ENCODE data around the gene TNNI2.
"Not testable (repeated sequence)": the region's sequence is repeated elsewhere in the genome, so short reads cannot be mapped to it uniquely, and the experiment has no call there.

Gene TNNI2

DNA sequence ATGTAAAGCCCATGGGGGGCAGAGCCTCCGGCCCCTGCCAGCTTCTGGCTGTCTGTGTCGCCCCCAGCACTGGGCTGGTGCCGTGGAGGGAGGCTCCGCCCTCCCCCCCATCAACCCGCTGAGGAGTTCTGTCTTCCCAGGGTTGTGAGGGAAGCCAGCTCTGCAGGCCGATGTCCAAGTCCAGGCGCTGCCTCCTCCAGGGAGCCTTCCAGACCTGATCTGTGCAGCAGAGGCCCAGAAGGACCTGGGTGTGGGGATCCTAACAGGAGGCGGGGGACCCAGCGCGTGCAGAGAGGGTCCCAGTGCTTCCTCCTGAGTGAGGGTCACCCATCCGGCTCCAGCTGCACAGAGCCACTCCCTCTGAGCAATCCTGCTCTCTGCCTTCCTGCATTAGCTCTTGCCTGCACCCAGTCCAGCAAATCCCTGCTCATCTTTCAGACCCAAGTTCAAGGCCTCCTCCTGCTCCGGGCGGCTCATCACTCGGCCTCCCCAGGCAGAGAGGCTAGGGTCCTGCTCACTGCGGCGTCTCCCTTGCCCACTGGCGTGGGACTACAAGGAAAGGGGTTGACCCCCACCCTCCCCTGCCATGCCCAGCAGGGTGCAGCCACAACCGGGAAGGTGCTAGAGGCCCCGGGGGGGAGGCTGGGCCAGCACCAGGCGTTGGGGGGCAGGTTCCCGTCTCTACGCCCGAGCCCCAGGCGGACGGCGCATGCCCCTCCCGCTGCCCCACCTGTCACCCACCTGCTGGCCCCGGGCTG, 36.5 kb downstream of the TNNI2 start:
- no peak for DNase-seq (ENCODE audit: low read depth)

DNA sequence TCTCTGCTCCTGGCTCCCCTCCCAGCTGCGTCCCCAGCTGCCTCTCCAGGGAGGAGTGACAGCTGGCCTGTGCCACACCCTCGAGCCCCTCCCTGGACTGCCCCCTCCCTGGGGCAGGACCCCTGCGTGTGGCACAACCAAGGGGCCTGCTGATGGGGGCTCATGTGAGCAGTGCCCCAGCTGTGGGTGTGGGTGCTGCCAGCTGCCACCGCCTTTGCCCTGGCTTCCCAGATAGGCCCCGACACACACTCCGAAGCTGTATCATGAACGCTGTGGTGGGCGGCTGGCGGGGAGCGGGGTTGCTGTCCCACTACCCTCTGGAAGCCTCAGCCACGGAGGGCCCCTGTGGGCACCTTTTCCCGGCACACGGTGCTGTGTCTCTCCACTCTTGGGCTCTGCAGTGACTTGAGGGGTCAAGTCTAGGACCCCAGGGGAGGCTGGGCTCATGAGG, 37.1 kb downstream of the TNNI2 start:
- DNase-seq (ENCODE audit: low read depth): not testable (repeated sequence)

GRCh38 chr11:1876361-1877063, 37.7 kb downstream of the TNNI2 start:
- DNase-seq (ENCODE audit: low read depth): no peak

GRCh38 chr11:1877211-1878136, 38.7 kb downstream of the TNNI2 start:
- DNase-seq (ENCODE audit: low read depth): no peak

- DNase-seq (ENCODE audit: low read depth): no peak
Observed at GRCh38 chr11:1878137-1879031, 39.6 kb downstream of the TNNI2 start.

GRCh38 chr11:1879342-1879940, 40.7 kb downstream of the TNNI2 start:
- no peak for DNase-seq (ENCODE audit: low read depth)

GRCh38 chr11:1879941-1880720, 41.4 kb downstream of the TNNI2 start:
- no peak for DNase-seq (ENCODE audit: low read depth)

DNA sequence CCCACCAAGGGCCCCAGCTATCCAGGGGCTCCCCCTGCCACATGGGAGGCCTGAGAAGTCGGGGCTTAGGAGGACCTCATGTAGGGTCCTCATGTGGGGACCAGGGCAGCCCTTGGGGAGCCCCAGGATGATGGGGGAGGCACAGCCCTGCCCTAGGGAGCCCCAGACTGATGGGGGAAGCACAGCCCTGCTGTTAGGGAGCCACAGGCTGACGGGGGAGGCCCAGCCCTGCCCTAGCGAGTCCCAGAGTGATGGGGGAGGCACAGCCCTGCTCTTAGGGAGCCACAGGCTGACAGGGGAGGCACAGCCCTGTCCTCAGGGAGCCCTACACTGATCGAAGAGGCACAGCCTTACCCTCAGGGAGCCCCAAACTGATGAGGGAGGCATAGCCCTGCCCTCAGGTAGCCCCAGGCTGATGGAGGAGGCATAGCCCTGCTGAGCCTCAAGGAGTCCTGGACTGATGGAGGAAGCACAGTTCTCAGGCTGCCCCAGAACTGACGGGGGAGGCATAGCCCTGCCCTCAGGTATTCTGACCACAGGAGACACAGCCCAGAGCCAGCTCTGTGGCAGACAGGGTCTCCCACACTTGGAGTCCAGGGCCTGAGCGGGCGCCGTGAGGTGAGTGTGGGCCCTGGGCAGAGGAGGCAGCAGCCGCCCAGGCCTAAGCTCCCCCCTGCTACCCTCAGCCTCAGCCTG, 42.1 kb downstream of the TNNI2 start:
- DNase-seq (ENCODE audit: low read depth): no peak

DNA sequence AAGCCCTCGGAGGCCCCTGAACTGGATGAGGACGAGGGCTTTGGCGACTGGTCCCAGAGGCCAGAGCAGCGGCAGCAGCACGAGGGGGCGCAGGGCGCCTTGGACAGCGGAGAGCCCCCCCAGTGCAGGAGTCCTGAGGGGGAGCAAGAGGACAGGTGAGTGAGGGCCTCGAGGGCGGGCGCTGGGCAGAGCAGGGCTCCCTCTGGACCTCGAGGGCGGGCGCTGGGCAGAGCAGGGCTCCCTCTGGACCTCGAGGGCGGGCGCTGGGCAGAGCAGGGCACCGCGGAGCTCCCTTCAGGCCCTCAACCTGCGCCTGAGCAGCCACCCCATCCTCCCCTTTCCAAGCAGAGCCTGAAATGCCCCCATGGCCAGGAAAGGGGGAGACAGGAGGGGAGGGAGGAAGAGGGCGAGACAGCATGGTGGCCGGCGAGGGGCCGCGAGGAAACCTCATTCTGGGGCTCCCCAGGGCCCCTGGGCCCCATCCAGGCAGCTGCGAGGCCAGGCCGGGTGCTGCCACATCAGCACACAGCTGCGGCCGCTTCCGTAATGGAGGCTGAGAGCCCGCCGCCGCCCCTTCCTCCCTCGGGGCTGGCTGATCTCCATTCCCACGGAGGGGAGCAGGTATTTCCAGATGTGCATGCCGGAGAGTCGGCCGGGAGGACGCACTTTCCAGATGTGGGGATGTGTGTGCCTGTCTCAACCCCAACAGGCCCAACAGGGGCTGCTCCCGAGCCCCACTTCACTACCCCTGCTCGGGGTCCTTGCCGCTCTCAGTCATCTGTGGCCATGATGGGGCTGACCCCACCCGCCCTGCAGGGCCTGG, 42.9 kb downstream of the TNNI2 start:
- DNase-seq (ENCODE audit: low read depth): no peak

- peak; percentile 72 for DNase-seq (ENCODE audit: low read depth)
Observed at GRCh38 chr11:1882265-1883238, 43.8 kb downstream of the TNNI2 start.

GRCh38 chr11:1883346-1884302, 44.8 kb downstream of the TNNI2 start:
- DNase-seq (ENCODE audit: low read depth): no peak

DNA sequence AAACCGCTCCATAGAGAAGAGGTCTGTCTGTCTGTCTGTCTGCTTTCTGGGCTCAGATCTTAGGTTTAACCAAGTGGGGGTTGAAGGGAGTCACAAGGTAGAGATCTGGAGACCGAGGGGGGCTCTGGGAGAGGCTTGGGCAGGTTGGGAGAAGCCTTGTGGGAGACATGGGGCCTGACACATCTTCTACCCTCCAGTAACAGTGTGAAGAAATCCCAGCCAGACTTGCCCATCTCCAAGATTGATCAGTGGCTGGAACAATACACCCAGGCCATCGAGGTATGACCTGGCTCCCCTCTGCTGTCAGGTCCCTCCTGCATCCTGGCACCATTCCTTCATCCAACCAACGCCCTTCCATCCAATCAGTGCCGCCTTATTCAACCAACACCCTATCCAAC, 45.5 kb downstream of the TNNI2 start:
- no peak for DNase-seq (ENCODE audit: low read depth)

- DNase-seq (ENCODE audit: low read depth): not testable (repeated sequence)
Observed at GRCh38 chr11:1886551-1886950, 47.8 kb downstream of the TNNI2 start.

GRCh38 chr11:1887451-1888346, 48.9 kb downstream of the TNNI2 start:
- no peak for DNase-seq (ENCODE audit: low read depth)

DNA sequence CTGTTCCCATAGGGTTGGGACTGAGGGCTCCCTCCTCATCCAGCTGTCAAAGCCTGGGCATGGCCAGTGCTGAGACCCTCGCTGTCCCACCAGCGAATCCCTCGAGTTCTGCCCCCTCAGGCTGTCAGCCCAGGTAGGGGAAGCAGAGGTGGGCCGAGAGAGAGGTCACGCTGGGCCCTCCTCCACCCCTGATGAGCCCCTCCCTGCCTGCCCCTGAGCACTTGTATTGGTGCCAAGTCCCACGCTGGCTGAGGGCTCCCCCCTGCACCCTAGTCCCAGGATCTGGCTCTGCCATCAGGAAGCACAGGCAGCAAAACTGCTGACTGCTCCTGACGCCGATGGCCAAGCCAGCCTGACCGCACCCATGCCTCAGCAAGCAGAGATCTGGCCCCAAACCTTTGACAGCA, 49.6 kb downstream of the TNNI2 start:
- DNase-seq (ENCODE audit: low read depth): no peak

Data from stimulated activated CD8-positive, alpha-beta memory T cell treated with anti-CD3 and anti-CD28 coated beads, Interleukin-15, amount 100 ng/mL, for 24 hours (primary cell).